OCI-LY1 (cell line): ENCODE results near the gene TNNC1.
A peak's percentile ranks its signal among the peaks of the same experiment; 100 is the strongest.

Source experiments
- H2AFZ ChIP-seq: fragments of 200-600 bp; sonication (generic), shearing (Covaris generic); 2 replicates; pipeline ENCODE4 v1.6.0; 2014; ENCODE audit warnings: antibody characterized with exemption, mild to moderate bottlenecking, low read length
- H3F3A ChIP-seq: fragments of 200-600 bp; sonication (generic), shearing (Covaris generic); 2 replicates; pipeline ENCODE4 v1.6.0; 2014; ENCODE audit warnings: mild to moderate bottlenecking, antibody characterized with exemption, low read length, moderate library complexity; ENCODE audit not compliant: insufficient read depth
- H3K27ac ChIP-seq: fragments of 200-600 bp; sonication (generic); 2 replicates; pipeline ENCODE4 v1.5.1; 2014; ENCODE audit warnings: low read length, mixed run types, mild to moderate bottlenecking, low read depth; ENCODE audit not compliant: poor library complexity, severe bottlenecking
- H3K27me3 ChIP-seq: fragments of 200-600 bp; sonication (generic); 2 replicates; pipeline ENCODE4 v1.6.0; 2014; ENCODE audit warnings: antibody characterized with exemption, mild to moderate bottlenecking, low read length, moderate library complexity; ENCODE audit not compliant: insufficient read depth
- H3K36me3 ChIP-seq: fragments of 200-600 bp; sonication (generic); 2 replicates; pipeline ENCODE4 v1.6.1; 2014; ENCODE audit warnings: mild to moderate bottlenecking, antibody characterized with exemption, low read length, moderate library complexity, mixed read lengths; ENCODE audit not compliant: insufficient read depth
- H3K4me1 ChIP-seq: fragments of 200-600 bp; sonication (generic); 2 replicates; pipeline ENCODE4 v1.5.1; 2014; ENCODE audit warnings: mild to moderate bottlenecking, low read length, moderate library complexity; ENCODE audit not compliant: insufficient read depth, severe bottlenecking
- H3K4me2 ChIP-seq: fragments of 200-600 bp; sonication (generic), shearing (Covaris generic); 2 replicates; pipeline ENCODE4 v1.6.1; 2014; ENCODE audit warnings: low read length
- H3K4me3 ChIP-seq: fragments of 200-600 bp; sonication (generic); 2 replicates; pipeline ENCODE4 v1.5.1; 2014; ENCODE audit warnings: low read length, low read depth, mild to moderate bottlenecking, mixed read lengths; ENCODE audit not compliant: poor library complexity, severe bottlenecking
- H3K79me2 ChIP-seq: fragments of 200-600 bp; shearing (Covaris generic); 2 replicates; pipeline ENCODE4 v1.6.1; 2016; ENCODE audit warnings: mixed run types, low read length, mixed read lengths; ENCODE audit not compliant: insufficient read depth
- H3K9ac ChIP-seq: fragments of 200-600 bp; sonication (generic), shearing (Covaris generic); 2 replicates; pipeline ENCODE4 v1.6.1; 2014; ENCODE audit warnings: mild to moderate bottlenecking, low read length, mixed read lengths
- H3K9me2 ChIP-seq: fragments of 200-600 bp; sonication (generic), shearing (Covaris generic); 2 replicates; pipeline ENCODE4 v1.6.1; 2014; ENCODE audit warnings: low read depth, mild to moderate bottlenecking, low read length, mixed read lengths
- H3K9me3 ChIP-seq: fragments of 200-600 bp; shearing (Covaris generic); 2 replicates; pipeline ENCODE4 v1.6.1; 2014; ENCODE audit warnings: low read length, mixed read lengths
- H4K20me1 ChIP-seq: fragments of 200-600 bp; sonication (generic), shearing (Covaris generic); 2 replicates; pipeline ENCODE4 v1.6.0; 2016; ENCODE audit warnings: mild to moderate bottlenecking, low read length; ENCODE audit not compliant: insufficient read depth
- CTCF ChIP-seq: fragments of 200-600 bp; sonication (generic), shearing (Covaris generic); IDR thresholded peaks from 2 replicates; pipeline ENCODE4 v1.5.1; 2017; ENCODE audit warnings: mild to moderate bottlenecking, antibody characterized with exemption, low read length, moderate library complexity, mixed read lengths
- EZH2 ChIP-seq: fragments of 200-600 bp; sonication (generic), shearing (Covaris generic); IDR thresholded peaks from 2 replicates; pipeline ENCODE4 v1.8.0; 2017; ENCODE audit warnings: borderline replicate concordance, mixed run types, mild to moderate bottlenecking, antibody characterized with exemption, low read length, moderate library complexity, mixed read lengths

TNNC1 gene

GRCh38 chr3:52471371-52472238, 17.8 kb upstream of the TNNC1 start:
- no peaks in the 10 kb centered on the region for H3K27me3 ChIP-seq
- H3K9ac ChIP-seq: no peak overlapping the region
- no peaks in the 10 kb centered on the region for H3K9me3 ChIP-seq
- H3K27ac ChIP-seq: no peak overlapping the region
- H3K9me2 ChIP-seq: no peaks in the 10 kb centered on the region
- H2AFZ ChIP-seq: no peak overlapping the region
- no peaks in the 10 kb centered on the region for H3K79me2 ChIP-seq
- H4K20me1 ChIP-seq: no peaks in the 10 kb centered on the region
- no peak overlapping the region for H3K4me3 ChIP-seq
- H3F3A ChIP-seq: no peaks in the 10 kb centered on the region
- H3K4me1 ChIP-seq: no peaks in the 10 kb centered on the region
- H3K4me2 ChIP-seq: no peak overlapping the region
- peak; percentile 74 for TF ChIP-seq CTCF
- TF ChIP-seq EZH2: no peak
- peaks cover 66% of the 10 kb centered on the region for H3K36me3 ChIP-seq

GRCh38 chr3:52470920-52471319, 17.1 kb upstream of the TNNC1 start:
- Histone ChIP-seq H4K20me1 (no peaks in the 10 kb centered on the region), H3K27ac (no peak overlapping the region), H3K4me2 (no peak overlapping the region), H2AFZ (no peak overlapping the region), H3K4me3 (no peak overlapping the region), H3F3A (no peaks in the 10 kb centered on the region), H3K36me3 (peaks cover 66% of the 10 kb centered on the region), H3K9ac (no peak overlapping the region), H3K79me2 (no peaks in the 10 kb centered on the region), H3K4me1 (no peaks in the 10 kb centered on the region), H3K9me3 (no peaks in the 10 kb centered on the region), H3K27me3 (no peaks in the 10 kb centered on the region), H3K9me2 (no peaks in the 10 kb centered on the region)
- no peak for TF ChIP-seq CTCF
- TF ChIP-seq EZH2: no peak

GRCh38 chr3:52469001-52469400, 15.2 kb upstream of the TNNC1 start:
- no peaks in the 10 kb centered on the region for H3K27me3 ChIP-seq
- no peak overlapping the region for H2AFZ ChIP-seq
- no peaks in the 10 kb centered on the region for H3K4me1 ChIP-seq
- H3F3A ChIP-seq: no peaks in the 10 kb centered on the region
- H3K9me3 ChIP-seq: no peaks in the 10 kb centered on the region
- H3K9me2 ChIP-seq: no peaks in the 10 kb centered on the region
- H3K36me3 ChIP-seq: peaks cover 69% of the 10 kb centered on the region
- no peak overlapping the region for H3K4me2 ChIP-seq
- TF ChIP-seq CTCF: no peak
- no peak for TF ChIP-seq EZH2
- H3K27ac ChIP-seq: no peak overlapping the region
- no peak overlapping the region for H3K9ac ChIP-seq
- no peaks in the 10 kb centered on the region for H3K79me2 ChIP-seq
- H3K4me3 ChIP-seq: no peak overlapping the region
- H4K20me1 ChIP-seq: no peaks in the 10 kb centered on the region
